ENCODE results near the gene FANCC.
"Not testable (repeated sequence)": the region's sequence is repeated elsewhere in the genome, so short reads cannot be mapped to it uniquely, and the experiment has no call there.

Gene FANCC

GRCh38 chr9:95213117-95213516, 104.4 kb downstream of the FANCC start:
- TF ChIP-seq CTCF (IDR thresholded peaks at IDR 0.05; ENCODE audit: extremely low read depth, missing control alignments): no peak
- DNase-seq (ENCODE audit: low spot score): no peak

DNA sequence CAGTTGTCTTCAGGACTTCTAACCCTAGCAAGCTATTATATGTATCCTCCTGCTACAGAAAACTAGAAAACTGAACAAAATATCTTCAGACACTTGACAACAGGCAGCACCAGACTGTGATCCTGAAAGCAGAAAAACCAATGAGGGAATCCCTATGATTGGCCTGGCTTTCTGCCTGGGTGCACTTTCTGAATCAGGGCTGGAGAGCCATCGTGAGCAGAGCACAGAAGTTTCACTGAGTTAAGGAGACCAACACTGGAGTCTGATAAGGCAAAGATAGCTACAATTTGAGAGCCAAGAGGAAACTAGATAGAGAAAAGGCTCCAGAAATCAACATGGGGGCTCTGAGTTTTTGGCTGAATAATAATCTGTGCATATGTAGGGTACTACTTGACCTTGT, 106.5 kb downstream of the FANCC start:
- no peak for DNase-seq (ENCODE audit: low spot score)
- no peak for TF ChIP-seq CTCF (IDR thresholded peaks at IDR 0.05; ENCODE audit: extremely low read depth, missing control alignments)

DNA sequence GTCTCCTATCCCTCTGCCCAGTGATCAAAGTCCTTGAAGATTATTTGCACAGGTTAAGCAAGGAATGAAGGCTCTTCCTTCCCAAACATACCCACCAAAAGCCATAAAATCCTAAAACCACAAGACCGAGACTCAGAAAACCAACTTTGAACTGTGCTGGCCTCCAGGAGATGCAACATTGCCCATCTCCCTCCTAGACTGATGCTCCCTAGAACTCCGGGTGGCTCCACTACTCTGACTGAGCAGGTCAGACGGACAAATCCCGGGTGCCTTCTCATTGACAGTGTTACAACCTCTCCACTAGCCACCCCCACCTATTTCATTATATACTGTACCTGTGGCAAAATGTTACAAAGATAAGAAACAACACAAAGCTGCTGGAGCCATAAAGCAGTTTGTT, 110.1 kb downstream of the FANCC start:
- no peak for TF ChIP-seq CTCF (IDR thresholded peaks at IDR 0.05; ENCODE audit: extremely low read depth, missing control alignments)
- DNase-seq (ENCODE audit: low spot score): no peak

- no peak for TF ChIP-seq CTCF (IDR thresholded peaks at IDR 0.05; ENCODE audit: extremely low read depth, missing control alignments)
- no peak for DNase-seq (ENCODE audit: low spot score)
These were observed 111.4 kb downstream of the FANCC start for GRCh38 chr9:95206143-95206542.

GRCh38 chr9:95204710-95205109, 112.8 kb downstream of the FANCC start:
- no peak for DNase-seq (ENCODE audit: low spot score)
- no peak for TF ChIP-seq CTCF (IDR thresholded peaks at IDR 0.05; ENCODE audit: extremely low read depth, missing control alignments)

DNA sequence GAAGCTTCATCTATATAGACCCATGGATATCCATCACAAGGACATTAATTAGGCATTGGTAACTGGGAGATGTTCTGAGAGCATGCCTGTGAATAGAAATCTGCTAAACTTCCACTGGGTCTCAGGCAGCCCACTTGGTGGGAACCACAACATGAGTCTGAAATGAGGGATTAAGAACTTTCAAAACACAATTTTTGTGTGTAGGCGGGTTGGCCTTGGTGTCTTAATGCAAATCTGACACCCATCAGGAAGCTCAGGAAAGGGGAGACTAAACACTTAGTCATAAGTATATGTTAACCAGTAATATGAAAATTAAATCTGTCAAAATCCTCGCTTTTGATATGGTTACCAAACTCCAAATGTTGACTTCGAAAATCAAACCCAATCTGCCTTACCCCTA, 113.2 kb downstream of the FANCC start:
- TF ChIP-seq CTCF (IDR thresholded peaks at IDR 0.05; ENCODE audit: extremely low read depth, missing control alignments): no peak

DNA sequence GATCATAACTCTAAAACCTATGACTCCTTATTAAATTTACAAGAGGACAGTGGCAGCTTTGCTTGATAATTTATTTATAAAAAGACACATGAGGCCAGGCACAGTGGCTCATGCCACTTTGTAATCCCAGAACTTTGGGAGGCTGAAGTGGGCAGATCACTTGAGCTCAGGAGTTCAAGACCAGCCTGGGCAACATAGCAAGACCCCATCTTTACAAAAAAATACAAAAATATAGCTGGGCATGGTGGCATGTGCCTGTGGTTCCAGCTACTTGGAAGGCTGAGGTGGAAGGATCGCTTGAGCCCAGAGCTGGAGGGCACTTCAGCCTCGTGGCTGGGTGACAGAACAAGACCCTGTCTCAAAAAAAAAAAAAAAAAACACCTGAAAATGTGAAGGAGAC, 114.5 kb downstream of the FANCC start:
- not testable (repeated sequence) for DNase-seq (ENCODE audit: low spot score)

More for the DNA sequence above, 113.2 kb downstream of the FANCC start:
- DNase-seq (ENCODE audit: low spot score): no peak

- no peak for TF ChIP-seq CTCF (IDR thresholded peaks at IDR 0.05; ENCODE audit: extremely low read depth, missing control alignments)
- no peak for DNase-seq (ENCODE audit: low spot score)
These were observed 115.3 kb downstream of the FANCC start for GRCh38 chr9:95202076-95202681.

Data from GM20000 (cell line).